H1 (cell line): ENCODE results near the gene CES3. TPM values are rescaled to one million over a fixed set of nuclear protein-coding genes. Genes with fewer than 3 reads are reported as not detected.

Experiments used
- ASH2L ChIP-seq: fragments of 200-600, 300-600 bp; sonication (generic); IDR thresholded peaks from one replicate; pipeline ENCODE4 v1.7.1; 2017; ENCODE audit warnings: low read length
- CBX8 ChIP-seq: fragments of 300-800, 300-1000 bp; sonication (generic); IDR thresholded peaks from 2 replicates; pipeline ENCODE4 v1.7.1; 2016; ENCODE audit warnings: low read depth, low read length, borderline replicate concordance
- CHD1 ChIP-seq: IDR thresholded peaks from 2 replicates; pipeline ENCODE4 v1.6.1; 2012; ENCODE audit warnings: low read depth, low read length, improper control_type of control experiment
- NRF1 ChIP-seq: IDR thresholded peaks from 2 replicates; pipeline ENCODE4 v1.6.1; 2011; ENCODE audit warnings: mild to moderate bottlenecking, low read depth, low read length, improper control_type of control experiment
- RAD21 ChIP-seq, 2 experiments: IDR thresholded peaks in 1 of 2; conservative IDR thresholded peaks in 1 of 2; 2 replicates each; pipeline ENCODE4 v1.6.1; 2011; ENCODE audit warnings: low read depth in 2 of 2, low read length in 2 of 2, improper control_type of control experiment in 1 of 2, inconsistent platforms in 1 of 2, mild to moderate bottlenecking in 1 of 2, moderate library complexity in 1 of 2
- TAF1 ChIP-seq: IDR thresholded peaks from 2 replicates; pipeline ENCODE4 v1.6.1; 2011; ENCODE audit warnings: mild to moderate bottlenecking, low read depth, low read length
- TCF12 ChIP-seq: IDR thresholded peaks from 2 replicates; pipeline ENCODE4 v1.6.1; 2011; ENCODE audit warnings: low read depth, mild to moderate bottlenecking, low read length
- USF2 ChIP-seq: IDR thresholded peaks from 2 replicates; pipeline ENCODE4 v1.6.1; 2011; ENCODE audit warnings: low read length, improper control_type of control experiment
- polyA plus RNA-seq, 7 experiments: library from polyadenylated mRNA; depleted of rRNA in 3 of 7; stranded (reverse) in 5 of 7; unstranded in 2 of 7; fragments of >200 nt in 5 of 7; fragments of 200-250 nt in 2 of 7; gene quantifications; 1 replicate in 5 of 7; 2 replicates in 1 of 7; 4 replicates in 1 of 7; pipeline versions ENCODE4 v1.2.1 to v1.2.3, GENCODE V29; 2011 to 2013; ENCODE audit warnings: missing spikeins in 2 of 7, mixed read lengths in 2 of 7
- total RNA-seq: library from RNA; stranded (reverse); fragmentation: NEBNext Ultra II Directional; extraction: Animal tissue kit (Norgen Biotek cat#: 25700); gene quantifications from 2 replicates; pipeline ENCODE4 v1.2.1, GENCODE V29; 2021

Gene CES3
- total and polyA plus RNA-seq, 2 of the 8 experiments (the other 6 are each of a cell fraction or from before 2014, with no cell fraction given), result 1.6 to 2.2 TPM

GRCh38 chr16:66996324-66996982, 35.4 kb downstream of the CES3 start (continued):
- TF ChIP-seq ASH2L (no peak), CHD1 (no peak), TAF1 (no peak), CBX8 (no peak), TCF12 (no peak), USF2 (no peak), RAD21 (IDR thresholded peaks at IDR 0.05 in 1 of 2, conservative IDR thresholded peaks at IDR 0.05 in 1 of 2; ENCODE audit: low read depth in 2 of 2, low read length in 2 of 2) (no peak), NRF1 (no peak)
